NK-92 (cell line): ENCODE results near the gene RADIL.

Source experiments
- DNase-seq: peaks from one replicate; lab custom pipeline; 2025; ENCODE audit not compliant: unreplicated experiment; lab: John Stamatoyannopoulos, UW

RADIL gene

DNA sequence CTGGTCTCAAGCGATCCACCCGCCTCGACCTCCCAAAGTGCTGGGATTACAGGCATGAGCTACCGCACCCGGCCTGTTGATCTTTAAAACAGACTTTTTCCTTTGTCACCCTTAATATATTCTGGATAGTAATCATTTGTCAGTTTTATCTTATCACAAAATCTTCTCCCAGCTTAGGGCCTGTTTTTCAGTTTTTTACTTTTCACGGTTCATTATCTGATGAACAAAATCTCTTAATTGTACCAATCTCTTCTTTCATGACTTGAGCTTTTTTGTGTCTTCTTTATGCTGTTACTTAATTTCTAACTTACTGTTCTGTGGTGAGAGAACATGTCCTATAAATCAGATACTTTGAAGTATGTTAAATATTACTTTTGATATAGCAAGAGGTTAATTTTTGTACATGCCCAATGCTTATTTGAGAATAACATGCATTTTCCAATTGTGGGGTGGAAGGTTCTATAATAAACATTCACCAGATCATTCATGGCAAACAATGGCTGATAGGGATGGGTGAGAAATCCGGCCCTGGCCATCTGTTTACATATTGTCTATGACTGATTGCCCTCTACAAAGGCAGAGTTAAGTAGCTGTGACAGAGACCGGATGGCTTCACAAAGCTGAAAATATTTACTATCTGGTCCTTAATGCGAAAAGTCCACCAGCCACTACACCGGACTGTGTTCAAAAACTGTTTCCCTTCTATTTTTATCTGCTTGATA lies 27.0 kb downstream of the RADIL start:
- DNase-seq = no peak

DNA sequence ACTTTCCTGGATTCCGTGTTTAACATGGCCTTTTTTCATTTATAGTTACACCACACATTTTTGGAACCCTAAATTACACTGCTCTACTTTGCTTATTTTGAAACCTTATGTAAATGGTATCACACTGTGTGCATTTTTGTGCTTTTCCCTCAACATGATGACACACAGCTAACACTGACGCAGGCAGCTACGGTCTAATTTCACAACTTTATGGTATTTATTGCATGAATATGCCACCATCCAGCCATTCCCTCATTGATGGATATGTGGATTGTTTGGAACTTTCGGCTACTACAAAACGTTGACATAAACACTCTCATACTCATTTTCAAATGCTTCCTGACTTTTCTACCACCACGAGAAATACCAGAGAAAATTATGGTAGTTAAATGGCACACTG lies 28.6 kb downstream of the RADIL start:
- DNase-seq = no peak

DNA sequence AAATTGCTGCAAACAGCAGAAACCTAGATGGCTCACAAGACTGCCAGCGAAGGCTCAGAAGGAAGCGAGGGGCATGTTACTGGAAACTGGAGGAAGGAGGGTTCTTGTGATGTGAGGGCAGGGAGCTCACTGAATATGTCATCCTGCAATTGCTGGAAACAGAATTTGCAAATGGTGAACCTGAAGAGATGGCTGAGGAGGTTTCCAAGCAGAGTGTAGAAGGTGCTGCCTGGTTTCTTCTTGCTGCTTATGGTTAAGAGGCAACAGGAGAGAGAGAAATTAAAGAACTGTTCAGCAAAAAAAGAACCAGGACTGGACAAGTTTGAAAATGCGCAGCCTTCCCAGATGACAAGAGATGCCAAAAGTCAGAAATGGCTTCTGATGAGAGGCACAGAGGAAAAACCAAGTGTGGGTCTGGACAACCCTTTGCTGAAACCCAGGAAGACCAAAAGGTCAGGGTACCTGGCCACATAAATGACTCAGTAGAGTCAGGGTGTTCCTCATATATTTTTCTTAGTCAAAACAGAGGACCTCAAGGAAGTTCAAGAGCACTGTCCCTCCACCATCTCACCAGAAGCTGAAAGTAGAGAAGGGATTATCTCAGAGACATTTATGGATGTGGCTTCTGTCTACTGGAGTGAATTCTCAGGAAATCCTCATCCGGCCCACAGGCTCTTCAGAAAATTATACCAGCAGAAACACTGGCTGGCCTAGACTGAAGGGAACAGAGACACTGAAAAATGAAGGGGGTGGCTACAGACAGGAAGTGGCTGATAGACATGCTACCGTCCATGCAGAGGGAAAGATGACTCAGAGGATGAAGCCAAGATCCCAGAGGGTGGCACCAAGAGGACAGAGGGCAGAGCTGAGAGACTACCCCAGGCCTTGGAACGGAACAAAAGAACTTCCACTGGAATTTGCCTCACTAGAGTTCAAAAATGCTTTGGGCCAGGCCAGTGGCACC lies 31.8 kb downstream of the RADIL start:
- DNase-seq = no peak

DNA sequence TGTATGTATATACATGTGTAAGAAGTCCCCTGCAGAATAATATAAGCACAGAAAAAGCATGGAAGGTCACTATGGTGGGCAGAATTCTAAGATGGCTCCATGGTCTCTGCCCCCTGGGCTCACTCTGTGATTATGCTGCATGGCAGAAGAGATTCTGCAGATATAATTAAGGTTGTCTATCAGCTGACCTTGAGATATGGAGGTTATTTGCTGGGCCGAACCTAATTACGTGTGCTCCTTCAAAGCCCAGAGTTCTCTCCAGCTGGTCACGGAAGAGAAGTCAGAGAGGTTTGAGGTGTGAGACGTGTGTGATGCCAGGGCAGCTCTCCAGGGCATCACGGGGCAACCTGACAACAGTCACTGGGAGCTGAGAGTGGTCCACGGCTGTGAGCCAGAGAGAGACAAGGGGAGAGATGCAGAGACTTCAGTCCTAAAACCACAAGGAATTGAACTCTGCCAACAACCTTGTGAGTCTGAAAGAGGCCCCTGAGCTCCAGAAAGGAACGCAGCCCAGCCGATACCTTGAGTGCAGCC lies 33.2 kb downstream of the RADIL start:
- DNase-seq = no peak

DNA sequence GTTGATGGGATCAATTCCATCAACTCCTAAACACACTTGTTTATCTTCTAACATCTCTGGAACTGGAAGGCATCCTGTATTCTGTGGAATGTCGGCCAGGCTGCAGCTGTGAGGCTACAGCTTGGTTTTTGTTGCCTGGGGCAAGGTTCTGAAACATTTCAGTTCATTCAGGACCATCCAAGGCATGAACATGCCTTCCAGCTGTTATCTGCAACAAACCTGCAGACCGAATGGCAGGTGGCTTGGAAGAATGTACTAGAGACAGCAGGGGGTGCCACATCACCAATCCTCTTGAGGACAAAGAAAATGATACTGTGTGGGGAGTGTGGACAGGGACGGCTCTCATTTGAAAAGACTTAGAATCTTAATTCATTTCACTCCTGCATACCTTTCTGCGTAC lies 34.1 kb downstream of the RADIL start:
- no peak for DNase-seq

DNA sequence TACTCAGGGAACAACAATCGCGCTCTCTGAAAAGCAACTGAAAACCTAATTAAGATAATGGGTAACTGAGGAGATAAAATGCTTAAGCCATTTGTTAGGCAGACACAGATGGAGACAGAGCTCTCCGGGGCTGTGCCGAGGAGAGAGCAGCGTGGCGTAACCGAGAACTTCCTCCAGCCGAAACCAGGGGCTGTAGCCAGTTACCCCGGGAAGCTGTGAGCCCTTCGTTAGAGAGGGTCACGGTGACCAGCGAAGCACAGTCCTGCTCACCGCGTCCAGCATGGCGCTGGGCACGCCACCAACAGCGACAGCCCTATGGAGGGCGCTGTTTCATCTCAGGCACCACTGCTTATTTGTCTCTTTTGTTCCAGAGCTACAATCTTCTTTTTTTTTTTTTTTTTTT lies 37.8 kb downstream of the RADIL start:
- DNase-seq = no peak

DNA sequence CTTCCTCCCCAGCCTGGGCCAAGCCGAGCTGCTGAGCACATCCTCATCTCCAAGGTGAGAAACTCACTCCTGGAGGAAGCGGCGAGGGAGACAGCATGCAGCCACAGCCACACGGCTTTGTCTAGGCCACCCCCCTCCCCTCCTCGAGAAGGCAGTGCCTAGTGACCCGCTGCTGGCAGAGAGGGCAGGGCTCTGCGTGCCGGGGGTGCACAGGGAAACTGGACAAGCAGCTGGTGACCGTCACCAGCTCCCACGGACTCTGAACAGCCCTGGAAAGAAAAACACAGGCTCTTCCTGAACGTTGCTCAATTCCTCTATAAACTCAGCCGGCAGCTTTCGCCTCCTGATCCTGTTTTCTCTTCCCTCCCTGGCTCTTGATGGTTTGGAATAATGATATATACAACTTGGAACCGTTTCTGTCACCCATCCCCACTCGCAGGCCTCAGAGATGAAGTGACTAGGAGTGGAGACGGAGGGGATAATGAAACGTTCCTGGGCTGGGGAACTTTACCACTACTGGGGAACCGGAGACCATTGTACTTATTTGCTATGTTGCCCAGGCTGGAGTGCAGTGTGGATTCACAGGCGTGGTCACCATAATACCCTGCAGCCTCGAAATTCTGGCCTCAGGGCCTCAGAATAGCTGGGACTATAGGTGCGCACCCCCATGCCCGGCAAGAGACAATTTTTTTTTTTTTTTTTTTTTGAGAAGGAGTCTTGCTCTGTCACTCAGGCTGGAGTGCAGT lies 41.0 kb downstream of the RADIL start:
- DNase-seq = no peak

DNA sequence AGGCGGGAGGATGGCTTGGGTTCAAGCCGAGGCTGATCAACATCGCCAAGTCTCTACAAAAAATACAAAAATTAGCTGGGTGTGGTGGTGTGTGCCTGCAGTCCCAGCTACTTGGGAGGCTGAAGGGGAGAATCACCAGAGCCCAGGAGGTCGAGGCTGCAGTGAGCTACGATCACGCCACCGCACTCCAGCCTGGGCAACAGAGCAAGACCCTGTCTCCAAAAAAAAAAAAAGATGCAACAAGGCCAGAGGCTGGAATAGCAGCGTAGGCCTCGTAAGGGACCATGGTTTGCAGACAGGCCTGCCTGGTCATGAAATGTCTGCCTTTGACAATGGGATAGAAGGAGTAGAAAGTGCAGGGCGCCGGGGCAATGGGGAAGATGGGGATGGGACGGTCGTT lies 41.7 kb downstream of the RADIL start:
- DNase-seq = no peak

DNA sequence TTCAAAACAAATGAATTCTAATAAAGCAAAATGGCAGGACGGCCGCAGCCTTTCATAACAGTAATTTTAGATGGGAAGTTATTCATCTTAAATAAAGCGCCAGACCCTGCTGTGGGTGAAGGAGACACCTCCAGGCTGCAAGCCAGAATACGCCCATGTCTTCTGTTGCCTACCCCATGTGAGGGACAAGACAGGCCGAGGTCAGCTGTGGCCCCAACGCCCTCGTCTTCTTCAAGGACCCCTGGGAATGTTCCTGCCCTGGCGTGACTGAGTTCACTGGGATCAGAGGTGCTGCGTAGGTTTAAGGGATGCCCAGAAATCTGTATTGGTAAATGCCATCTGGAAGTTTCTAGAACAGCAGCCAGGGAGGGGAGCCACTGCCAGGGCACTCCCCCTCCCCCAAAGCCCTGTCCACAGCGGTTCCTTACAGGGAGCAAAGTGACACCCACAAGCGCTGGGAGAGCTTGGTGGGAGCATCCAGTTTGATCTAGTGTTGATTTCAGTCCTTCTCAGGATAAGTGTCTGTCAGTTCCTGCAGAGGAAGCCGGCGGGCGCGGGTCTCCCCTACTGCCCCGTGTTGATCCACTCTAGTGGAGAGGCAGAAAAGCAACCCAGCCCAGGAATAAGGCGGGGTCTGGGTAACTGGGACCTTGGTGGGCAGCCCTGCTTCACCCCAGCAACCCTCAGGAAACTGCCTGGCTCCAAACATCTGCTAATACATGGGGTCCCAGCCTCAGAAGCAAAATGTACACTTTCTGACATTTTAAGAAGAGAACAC lies 42.3 kb downstream of the RADIL start:
- no peak for DNase-seq

DNA sequence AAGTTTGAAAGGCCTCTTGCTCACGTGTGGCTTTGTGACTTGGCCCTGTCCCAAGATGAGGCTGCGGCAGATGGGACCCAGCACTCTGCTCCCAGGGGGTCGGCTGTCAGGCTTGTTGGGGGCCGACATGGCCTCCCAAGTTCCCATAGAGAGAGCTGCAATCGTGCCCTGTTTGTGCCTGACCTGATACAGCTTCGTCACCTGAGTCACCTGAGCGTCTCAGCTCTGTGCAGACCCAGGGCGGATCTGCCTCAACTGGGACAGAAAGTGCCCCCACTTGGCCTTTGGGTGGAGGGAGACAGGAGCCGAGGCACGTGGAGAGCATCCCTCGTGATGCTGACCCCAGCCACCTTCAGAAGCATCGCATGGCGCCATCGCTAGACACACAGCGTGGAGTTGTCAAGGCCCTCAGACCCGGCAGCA lies 43.4 kb downstream of the RADIL start:
- DNase-seq = no peak

DNA sequence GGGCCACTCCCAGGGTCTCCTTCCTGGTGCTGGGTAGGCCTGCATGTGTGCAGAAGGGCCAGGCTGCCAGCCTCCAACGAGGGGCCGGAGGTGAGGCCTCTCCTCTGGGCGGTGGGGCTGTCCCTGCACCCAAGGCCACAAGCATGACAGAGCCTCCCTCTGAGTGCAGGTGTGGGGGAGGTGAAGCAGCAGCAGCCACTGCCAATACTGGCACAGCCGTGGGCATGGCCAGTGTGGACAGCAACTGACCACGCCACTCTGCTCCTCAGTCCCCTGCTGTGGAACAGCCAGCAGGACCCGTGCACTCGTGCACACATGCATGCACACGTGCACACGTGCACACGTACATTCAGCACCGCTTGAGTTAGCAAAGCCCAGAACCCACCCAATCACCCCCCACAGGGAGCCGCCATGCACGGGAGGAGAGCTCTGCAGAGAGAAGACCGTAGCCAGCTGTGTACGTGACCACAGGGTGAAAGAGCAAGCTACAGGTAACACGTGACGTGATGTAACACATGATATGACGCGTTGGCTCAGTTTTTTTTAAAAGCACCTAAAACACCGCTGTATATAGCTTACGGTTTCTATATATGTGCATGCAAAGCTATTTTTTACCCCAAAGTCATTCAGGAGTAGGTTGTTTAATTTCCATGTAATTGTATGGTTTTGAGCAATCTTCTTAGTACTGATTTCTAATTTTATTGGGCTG lies 44.7 kb downstream of the RADIL start:
- no peak for DNase-seq

DNA sequence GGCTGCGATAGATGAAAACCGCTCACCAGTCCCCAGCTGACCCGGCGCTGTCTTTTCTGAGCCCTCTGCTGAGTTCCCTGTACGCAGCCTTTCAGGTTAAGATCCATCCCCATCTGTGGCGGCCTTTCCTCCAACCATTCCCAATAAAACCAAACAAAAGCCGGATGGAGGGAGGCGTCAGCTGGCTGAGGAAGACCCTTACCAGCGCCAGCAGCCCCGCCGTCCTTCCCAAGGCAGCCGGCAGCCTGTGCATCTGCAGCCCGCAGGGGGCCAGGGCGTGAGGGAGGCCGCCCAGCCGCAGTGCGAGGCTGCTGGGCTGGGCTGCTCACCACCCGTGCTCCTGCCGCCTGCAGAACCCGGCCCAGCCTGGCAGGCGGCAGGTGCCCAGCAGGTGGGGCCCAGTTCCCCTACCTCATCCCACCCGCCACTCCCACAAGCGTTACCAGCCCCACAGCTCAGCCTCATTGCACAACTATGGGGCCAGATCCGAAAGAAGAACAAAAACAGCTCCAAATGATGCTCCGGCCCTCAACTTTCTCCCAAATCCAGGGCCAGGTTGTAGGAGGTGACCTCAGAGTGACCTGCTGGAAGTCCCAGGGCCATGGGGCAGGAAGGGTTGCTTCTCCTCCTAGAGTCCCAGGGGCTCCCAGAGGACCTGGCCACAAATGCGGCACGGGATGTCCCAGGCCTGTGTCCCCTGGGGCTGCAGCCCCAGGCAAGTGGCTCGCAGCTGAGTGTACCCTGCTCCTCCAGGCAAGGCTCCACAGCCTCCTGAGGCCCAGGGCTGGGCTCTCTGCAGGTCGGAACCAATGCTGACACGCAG lies 45.5 kb downstream of the RADIL start:
- DNase-seq = no peak

DNA sequence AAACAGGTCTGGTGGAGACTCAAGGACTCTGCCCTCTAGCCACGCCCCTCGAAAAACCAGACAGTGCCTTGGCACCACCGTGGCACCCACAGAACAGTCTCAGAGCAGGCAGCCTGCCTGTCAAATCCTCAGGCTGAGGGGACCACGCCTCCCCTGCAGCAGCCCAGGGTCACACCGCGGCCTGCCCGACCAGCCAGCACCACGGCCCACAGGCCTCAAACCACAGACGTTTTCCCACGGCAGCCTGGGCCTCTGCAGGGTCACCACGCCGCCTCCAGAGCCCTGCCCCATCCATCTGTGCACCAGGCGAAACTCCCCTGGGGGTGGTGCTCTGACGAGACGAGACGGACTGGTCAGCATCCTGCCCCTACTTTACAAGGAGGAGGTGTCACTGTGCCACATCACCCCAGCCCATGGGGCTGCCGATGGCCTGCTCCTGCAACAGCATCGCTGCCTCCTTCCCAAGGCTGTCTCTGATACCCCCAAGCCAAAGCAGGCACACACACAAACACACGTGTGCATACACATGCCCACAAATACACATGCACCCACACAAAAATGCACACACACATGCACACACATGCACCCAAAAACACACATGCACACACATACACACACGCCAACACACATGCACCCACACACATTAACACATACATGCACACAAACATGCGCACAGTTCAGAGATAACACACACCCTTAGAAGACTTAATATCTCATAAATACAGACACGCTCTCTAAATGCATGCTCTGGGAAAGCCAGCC lies 46.3 kb downstream of the RADIL start:
- no peak for DNase-seq

DNA sequence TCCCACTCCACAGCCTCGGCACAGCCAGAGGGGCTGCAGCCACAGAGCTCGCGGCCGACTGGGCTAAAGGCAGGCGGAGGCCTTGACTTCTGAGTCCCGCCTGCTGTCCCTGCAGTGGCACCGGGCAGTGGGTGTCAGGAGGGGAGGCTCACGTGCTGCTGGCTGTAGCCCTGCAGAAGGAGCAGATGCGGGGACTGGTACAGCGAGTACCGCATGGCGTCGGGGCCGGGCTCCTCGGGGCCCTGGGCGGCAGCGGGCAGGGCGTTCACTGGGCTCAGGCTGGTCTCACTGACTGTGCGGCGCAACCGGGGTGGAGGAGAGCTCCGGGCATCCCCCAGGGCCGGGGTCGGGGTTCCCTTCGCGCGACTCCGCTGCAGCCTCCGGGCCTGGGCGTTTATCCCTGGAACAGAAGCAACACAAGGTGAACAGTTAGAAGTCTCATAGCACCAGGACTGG lies 47.3 kb downstream of the RADIL start:
- DNase-seq = no peak

DNA sequence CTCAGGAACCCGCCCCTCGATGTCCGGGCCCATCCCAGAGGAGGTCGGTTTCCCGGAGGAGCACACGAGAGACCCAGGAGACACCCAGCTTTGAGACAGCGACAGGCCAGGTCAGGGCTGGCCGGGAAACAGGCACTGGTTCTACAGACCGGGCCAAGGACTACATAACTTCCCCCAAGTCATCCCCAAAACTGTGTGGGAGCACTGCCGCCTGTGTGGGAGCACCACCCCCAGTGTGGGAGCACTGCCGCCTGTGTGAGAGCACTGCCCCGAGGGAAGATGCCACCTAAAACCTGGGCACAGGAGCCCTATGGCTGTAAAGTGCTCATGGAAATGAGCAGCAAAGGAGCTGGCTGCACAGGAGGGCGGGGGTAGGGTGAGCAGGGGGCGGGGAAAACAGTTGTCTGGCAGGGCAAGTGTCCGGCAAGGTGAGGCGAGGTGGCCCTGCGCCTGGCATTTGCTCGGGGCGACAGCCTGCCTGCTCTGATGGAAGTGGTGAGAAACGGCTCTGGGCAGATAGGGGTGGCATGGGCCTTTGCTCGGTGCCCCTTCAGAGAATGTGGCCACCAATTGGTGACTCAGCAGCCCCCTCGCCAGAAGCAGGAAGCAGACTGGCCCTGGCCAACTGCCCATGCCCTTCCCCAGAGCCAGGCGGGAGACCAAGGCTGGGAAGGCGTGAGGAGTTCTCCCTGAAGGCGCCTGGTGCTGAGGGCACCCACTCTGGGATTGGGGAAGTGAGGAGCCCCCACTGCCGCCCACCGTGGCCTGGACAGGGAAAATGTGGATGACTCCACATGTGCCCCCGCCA lies 47.9 kb downstream of the RADIL start:
- DNase-seq = no peak

DNA sequence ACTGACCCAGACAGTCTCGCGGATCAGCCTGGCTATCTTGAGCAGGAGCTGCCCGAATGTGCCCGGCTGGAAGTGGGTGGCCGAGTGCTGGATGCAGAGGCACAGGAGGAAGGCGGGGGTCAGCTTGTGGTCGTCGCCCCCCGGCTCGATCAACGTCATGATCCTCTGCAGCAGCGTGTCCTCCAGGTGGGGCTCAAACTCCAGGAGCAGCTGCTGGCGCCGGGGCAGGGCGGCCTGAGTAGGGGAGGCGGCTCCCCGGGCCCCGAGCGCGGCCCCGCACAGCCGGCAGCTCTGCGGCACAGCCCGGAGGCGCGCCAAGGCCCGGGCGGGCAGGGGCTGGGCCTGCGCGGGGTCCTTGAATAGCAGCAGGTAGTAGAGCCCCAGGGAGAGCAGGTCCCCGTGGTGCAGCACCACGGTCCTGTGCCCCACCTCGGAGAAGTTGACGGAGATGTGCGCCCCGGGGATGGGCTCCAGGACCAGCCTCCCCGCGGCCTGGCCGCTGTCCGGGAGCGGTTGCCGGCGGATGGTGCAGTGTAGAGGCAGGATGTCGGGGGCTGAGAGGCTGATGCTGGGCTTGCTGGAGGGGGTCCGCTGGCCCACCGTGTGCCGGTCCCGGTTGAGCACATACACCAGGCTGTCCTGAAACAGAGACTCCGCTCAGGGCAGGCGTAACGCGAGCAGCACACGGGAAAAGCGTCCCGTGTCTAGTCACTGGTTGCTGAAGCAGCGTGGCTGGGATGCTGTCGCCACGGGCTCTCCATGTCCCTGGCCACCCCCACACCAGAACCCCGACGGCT lies 48.7 kb downstream of the RADIL start:
- no peak for DNase-seq
